Kidney (tissue), 14 donors: Measurements from ENCODE around the gene SMAD6. TPM values are rescaled to one million over a fixed set of nuclear protein-coding genes. Genes with fewer than 3 reads are reported as not detected.
A peak's percentile ranks its signal among the peaks of the same experiment; 100 is the strongest.

Experiments used
- DNase-seq, 5 donors: peaks; one replicate each; pipeline ENCODE4 v3.0.0-alpha.2; 2013 to 2020
- FAIRE-seq: peaks from 2 replicates; lab custom pipeline; 2012; peaks lifted over from hg19 to GRCh38; lab: Jason Lieb, UNC
- H3K27ac ChIP-seq, 2 donors: one replicate each; pipeline ENCODE4 v1.7.0; 2013; ENCODE audit warnings: low read depth in 2 of 2, low read length in 2 of 2, inconsistent platforms in 1 of 2
- H3K27me3 ChIP-seq: one replicate; pipeline ENCODE4 v1.7.1; 2013; ENCODE audit warnings: low read length, inconsistent platforms; ENCODE audit not compliant: control insufficient read depth, insufficient read depth
- H3K36me3 ChIP-seq, 3 donors: one replicate each; pipeline versions ENCODE4 v1.7.0 to v1.7.1; 2013; ENCODE audit warnings: low read length in 3 of 3, control low read depth in 1 of 3, inconsistent platforms in 1 of 3; ENCODE audit not compliant: insufficient read depth in 3 of 3, control insufficient read depth in 2 of 3
- H3K4me1 ChIP-seq, 3 donors: one replicate each; pipeline versions ENCODE4 v1.7.0 to v1.7.1; 2013; ENCODE audit warnings: low read length in 3 of 3, inconsistent platforms in 1 of 3, low read depth in 1 of 3; ENCODE audit not compliant: control insufficient read depth in 2 of 3, insufficient read depth in 2 of 3
- H3K4me3 ChIP-seq, 3 donors: one replicate each; pipeline versions ENCODE4 v1.7.0 to v1.8.1; 2013; ENCODE audit warnings: low read length in 3 of 3, control low read depth in 1 of 3, inconsistent platforms in 1 of 3
- H3K9ac ChIP-seq, 3 donors: one replicate each; pipeline versions ENCODE4 v1.7.0 to v1.7.1; 2013; ENCODE audit warnings: low read length in 3 of 3, control low read depth in 1 of 3, inconsistent platforms in 1 of 3
- H3K9me3 ChIP-seq, 3 donors: one replicate each; pipeline versions ENCODE4 v1.7.0 to v1.7.1; 2013; ENCODE audit warnings: low read length in 3 of 3, control low read depth in 1 of 3, inconsistent platforms in 1 of 3; ENCODE audit not compliant: control insufficient read depth in 2 of 3, insufficient read depth in 1 of 3
- CTCF ChIP-seq: IDR thresholded peaks from 3 replicates; pipeline ENCODE4 v1.5.1; 2012; ENCODE audit warnings: mild to moderate bottlenecking, moderate library complexity, borderline replicate concordance; ENCODE audit not compliant: insufficient read depth; ENCODE audit errors: extremely low read depth
- intact Hi-C: fragments of 100-400 bp; cut with DNase I; formaldehyde crosslinking; loops from one replicate; pipeline ENCODE4 v1.11.1; 2022
- polyA plus RNA-seq: library from polyadenylated mRNA; stranded (reverse); fragments of 350-450 nt; fragmentation: Illumina TruSeq; extraction: RNeasy Lipid Tissue Mini Kit (QIAGEN cat#74804); gene quantifications from one replicate; pipeline ENCODE4 v1.2.3, GENCODE V29; 2014; ENCODE audit warnings: low read depth, low replicate concordance; ENCODE audit not compliant: insufficient read depth
- total RNA-seq: library from RNA; stranded (reverse); fragmentation: NEBNext Ultra II Directional; extraction: Animal tissue kit (Norgen Biotek cat#: 25700); gene quantifications from one replicate; pipeline ENCODE4 v1.2.1, GENCODE V29; 2021
- donor health status: control.
- donor health status: control.
- donor health status: control.
- donor health status: control.
- donor health status: control.
- donor health status: DM: yes; HTN: yes; CAD: no.
- donor health status: Normal renal cell carcinoma (clear cell type).

Gene SMAD6
- total and polyA plus RNA-seq, 2 donors from 2014 or later = 15.4 to 23.0 TPM

- intact Hi-C loops = no loop called here
These were observed 22.0 kb downstream of the SMAD6 start for GRCh38 chr15:66723826-66724731.

GRCh38 chr15:66724732-66725463 lies 22.9 kb downstream of the SMAD6 start:
- intact Hi-C loops = no loop called here
- Histone ChIP-seq H3K9ac (no peak overlapping the region), H3K27ac (no peak overlapping the region), H3K4me1 (peaks cover 0 to 20% (median 10%) of the 10 kb centered on the region in 3 donors), H3K27me3 (no peaks in the 10 kb centered on the region), H3K4me3 (no peak overlapping the region), H3K36me3 (peaks cover 0 to 7% (median 3%) of the 10 kb centered on the region in 3 donors), H3K9me3 (no peaks in the 10 kb centered on the region)
- FAIRE-seq = no peak
- TF ChIP-seq CTCF = no peak
- DNase-seq = peak in 2 of 5 donors; percentile 37 to 52

More at GRCh38 chr15:66723826-66724731, 22.0 kb downstream of the SMAD6 start:
- Histone ChIP-seq H3K4me3 (no peak overlapping the region), H3K4me1 (peaks cover 0 to 21% (median 5%) of the 10 kb centered on the region in 3 donors), H3K27me3 (no peaks in the 10 kb centered on the region), H3K9me3 (no peaks in the 10 kb centered on the region), H3K9ac (no peak overlapping the region), H3K27ac (no peak overlapping the region), H3K36me3 (peaks cover 0 to 7% (median 3%) of the 10 kb centered on the region in 3 donors)
- no peak for TF ChIP-seq CTCF
- no peak for DNase-seq
- FAIRE-seq = no peak

- intact Hi-C loops = no loop called here
- TF ChIP-seq CTCF = no peak
- no peaks in the 10 kb centered on the region for H3K27me3 ChIP-seq
- no peaks in the 10 kb centered on the region for H3K9me3 ChIP-seq
- peaks cover 0 to 20% (median 10%) of the 10 kb centered on the region in 3 donors for H3K4me1 ChIP-seq
- DNase-seq = peak in 1 of 5 donors; percentile 52
- H3K27ac ChIP-seq = no peak overlapping the region
- no peak overlapping the region for H3K9ac ChIP-seq
- no peak for FAIRE-seq
- peaks cover 0 to 7% (median 3%) of the 10 kb centered on the region in 3 donors for H3K36me3 ChIP-seq
- no peak overlapping the region for H3K4me3 ChIP-seq
These were observed 23.4 kb downstream of the SMAD6 start for GRCh38 chr15:66725464-66725785.
